GM12878 (cell line): ENCODE results near the gene CMTM5. TPM values are rescaled to one million over a fixed set of nuclear protein-coding genes. Genes with fewer than 3 reads are reported as not detected.

Experiments
- ATAC-seq: fragments of 200-7000 bp; cut with Tn5 transposase; 3 replicates; pipeline ENCODE4 v1.9.1; 2020; ENCODE audit warnings: mild to moderate bottlenecking, moderate library complexity
- BruUV-seq: library from RNA; stranded (reverse); fragments of 400-500 nt; replicated peaks from 2 replicates; lab custom pipeline; 2021; lab: Mats Ljungman, UMichigan
- CTCF ChIA-PET: fragments of 300-600 bp; sonication (Branson Sonifier 250); formaldehyde crosslinking; extraction: SDS; loops from one replicate; lab custom pipeline; 2021; ENCODE audit warnings: inconsistent platforms; lab: Yijun Ruan, JAX
- POLR2A ChIA-PET: fragments of 350-600 bp; formaldehyde crosslinking; extraction: SDS; loops from one replicate; lab custom pipeline; 2021; ENCODE audit warnings: inconsistent platforms; lab: Charles Lee
- RAD21 ChIA-PET: fragments of 300-600 bp; sonication (Branson Sonifier 250); formaldehyde crosslinking; loops from one replicate; lab custom pipeline; 2023; ENCODE audit warnings: antibody characterized with exemption; ENCODE audit not compliant: unreplicated experiment; lab: Charles Lee
- SMC1A ChIA-PET: fragments of 300-600 bp; sonication (Branson Sonifier 250); formaldehyde crosslinking; loops from one replicate; lab custom pipeline; 2023; ENCODE audit not compliant: unreplicated experiment, uncharacterized antibody; lab: Charles Lee
- DNase-seq: peaks from one replicate; pipeline ENCODE4 v3.0.0-alpha.2; 2011; ENCODE audit warnings: low read depth, low spot score
- FAIRE-seq: peaks from 3 replicates; lab custom pipeline; 2011; peaks lifted over from hg19 to GRCh38; lab: Jason Lieb, UNC
- H2AFZ ChIP-seq: 2 replicates; pipeline ENCODE4 v1.6.0; 2011; ENCODE audit warnings: low read depth, low read length, control low read depth; ENCODE audit not compliant: control insufficient read depth
- H3K27ac ChIP-seq: 2 replicates; pipeline ENCODE4 v1.5.1; 2011; ENCODE audit warnings: control low read depth; ENCODE audit not compliant: control insufficient read depth, insufficient read depth
- H3K27me3 ChIP-seq, 2 experiments: replicated peaks in 1 of 2; 2 replicates each; pipeline versions ENCODE4 v1.6.0 to v1.6.1; 2011; ENCODE audit warnings: low read length in 1 of 2; ENCODE audit not compliant: control insufficient read depth in 2 of 2, insufficient read depth in 2 of 2
- H3K36me3 ChIP-seq, 2 experiments: 2 replicates each; pipeline ENCODE4 v1.5.1; 2011; ENCODE audit warnings: low read length in 1 of 2; ENCODE audit not compliant: control insufficient read depth in 2 of 2, insufficient read depth in 2 of 2
- H3K4me1 ChIP-seq: 2 replicates; pipeline ENCODE4 v1.6.1; 2011; ENCODE audit warnings: mild to moderate bottlenecking, low read length, moderate library complexity, mixed read lengths; ENCODE audit not compliant: control insufficient read depth, insufficient read depth
- H3K4me2 ChIP-seq: 2 replicates; pipeline ENCODE4 v1.6.0; 2011; ENCODE audit warnings: control low read depth; ENCODE audit not compliant: control insufficient read depth, insufficient read depth
- H3K4me3 ChIP-seq: fragments of 200-600 bp; sonication (generic); 2 replicates; pipeline ENCODE4 v1.5.1; 2016
- H3K79me2 ChIP-seq: 2 replicates; pipeline ENCODE4 v1.6.0; 2011; ENCODE audit warnings: low read length; ENCODE audit not compliant: control insufficient read depth, insufficient read depth
- H3K9ac ChIP-seq: 2 replicates; pipeline ENCODE4 v1.8.0; 2011; ENCODE audit warnings: low read length, control low read depth, mixed read lengths; ENCODE audit not compliant: control insufficient read depth, insufficient read depth
- H3K9me3 ChIP-seq: replicated peaks from 3 replicates; pipeline ENCODE4 v1.5.1; 2011; ENCODE audit warnings: mild to moderate bottlenecking, low read length; ENCODE audit not compliant: control insufficient read depth, insufficient read depth
- H4K20me1 ChIP-seq: 2 replicates; pipeline ENCODE4 v1.6.0; 2011; ENCODE audit not compliant: control insufficient read depth, insufficient read depth
- BMI1 ChIP-seq: fragments of 450-650 bp; IDR thresholded peaks from 2 replicates; pipeline ENCODE4 v1.6.1; 2016; ENCODE audit warnings: mild to moderate bottlenecking, moderate library complexity, borderline replicate concordance
- CHD1 ChIP-seq: IDR thresholded peaks from 2 replicates; pipeline ENCODE4 v1.6.1; 2012; ENCODE audit warnings: low read depth, low read length, improper control_type of control experiment
- FOXM1 ChIP-seq: IDR thresholded peaks from 2 replicates; pipeline ENCODE4 v1.6.1; 2012; ENCODE audit warnings: low read depth, mild to moderate bottlenecking, inconsistent platforms, low read length, moderate library complexity
- SUPT20H ChIP-seq: IDR thresholded peaks from 2 replicates; pipeline ENCODE4 v1.6.1; 2011; ENCODE audit warnings: low read depth, mild to moderate bottlenecking, low read length, moderate library complexity, borderline replicate concordance; ENCODE audit not compliant: control insufficient read depth
- ZBTB4 ChIP-seq: fragments of 450-650 bp; formaldehyde crosslinking; IDR thresholded peaks from 2 replicates; pipeline ENCODE4 v1.4.0; 2022; ENCODE audit warnings: mild to moderate bottlenecking, moderate library complexity
- WGBS: methylation state at CpG from one replicate; pipeline ENCODE4 v1.1.6; 2016; ENCODE audit warnings: low lambda C conversion rate; ENCODE audit not compliant: insufficient replicate concordance, insufficient coverage; ENCODE audit errors: missing lambda C conversion rate; 5-methylcytosine and 5-hydroxymethylcytosine counted together
- in situ Hi-C: fragments of 300-500 bp; cut with MboI; formaldehyde crosslinking; loops from 9 replicates; pipeline ENCODE4 v1.14.3; 2018; ENCODE audit warnings: mixed read lengths
- intact Hi-C: fragments of 100-400 bp; cut with micrococcal nuclease; formaldehyde crosslinking; loops from one replicate; pipeline ENCODE4 v1.14.2; 2022; ENCODE audit not compliant: unreplicated experiment
- polyA plus RNA-seq, 11 experiments: library from polyadenylated mRNA; depleted of rRNA in 4 of 11; unstranded in 6 of 11; stranded (reverse) in 5 of 11; fragments of >200 nt; fragmentation: Nextera tagmentation in 4 of 11; fragmentation: Illumina TruSeq in 1 of 11; extraction: Ambion mirVana in 4 of 11; extraction: Trizol in 1 of 11; gene quantifications; 1 replicate in 1 of 11; 2 replicates in 10 of 11; pipeline versions ENCODE4 v1.2.1 to v1.2.3, GENCODE V29; 2011 to 2016; ENCODE audit warnings: inconsistent platforms in 2 of 11, missing spikeins in 2 of 11, low read depth in 1 of 11
- total RNA-seq, 4 experiments: library from RNA; depleted of rRNA in 3 of 4; stranded (reverse); fragments of >200 nt in 3 of 4; fragmentation: Illumina TruSeq in 1 of 4; extraction: Trizol in 1 of 4; gene quantifications; 2 replicates each; pipeline versions ENCODE4 v1.2.1 to v1.2.3, GENCODE V29; 2013 to 2021
- TF ChIP-seq, protein P1 (sequence below): IDR thresholded peaks from 2 replicates; pipeline ENCODE4 v1.6.1; 2012; ENCODE audit warnings: mild to moderate bottlenecking, low read depth, low read length
- TF ChIP-seq, protein P2 (sequence below): fragments of 450-650 bp; formaldehyde crosslinking; IDR thresholded peaks from 2 replicates; pipeline ENCODE4 v1.4.0; 2020; ENCODE audit warnings: mild to moderate bottlenecking, moderate library complexity
- TF ChIP-seq, protein P3 (sequence below): fragments of 450-650 bp; IDR thresholded peaks from 2 replicates; pipeline ENCODE4 v1.6.1; 2017; ENCODE audit warnings: mild to moderate bottlenecking, moderate library complexity

CMTM5 gene
- total and polyA plus RNA-seq, 10 of the 15 experiments (the other 5 are each of a cell fraction or from before 2014, with no cell fraction given) = not detected

GRCh38 chr14:23355871-23356435, 20.9 kb upstream of the CMTM5 start:
- ChIA-PET RAD21 (no interaction called here), SMC1A (no interaction called here), CTCF (no interaction called here), POLR2A (no interaction called here)
- no peak for FAIRE-seq
- WGBS = 54% methylated on average over 6 of the region's 6 CpGs
- no peaks in the 10 kb centered on the region for H3K4me1 ChIP-seq
- intact Hi-C loops (no loop called here), in situ Hi-C loops (no loop called here)
- H3K9ac ChIP-seq = no peak overlapping the region
- H3K9me3 ChIP-seq = no peaks in the 10 kb centered on the region
- no peak for DNase-seq
- H3K27me3 ChIP-seq = peaks cover 7 to 11% of the 10 kb centered on the region in 2 experiments
- no TSS peak for BruUV-seq
- no peaks in the 10 kb centered on the region for H4K20me1 ChIP-seq
- no peaks in the 10 kb centered on the region for H3K36me3 ChIP-seq
- H3K79me2 ChIP-seq = no peaks in the 10 kb centered on the region
- H2AFZ ChIP-seq = no peak overlapping the region
- no peak overlapping the region for H3K4me2 ChIP-seq
- H3K27ac ChIP-seq = no peak overlapping the region
- no peak for ATAC-seq
- H3K4me3 ChIP-seq = no peak overlapping the region
- TF ChIP-seq CHD1 = no peak
- TF ChIP-seq BMI1 = no peak
- TF ChIP-seq, protein P1, sequence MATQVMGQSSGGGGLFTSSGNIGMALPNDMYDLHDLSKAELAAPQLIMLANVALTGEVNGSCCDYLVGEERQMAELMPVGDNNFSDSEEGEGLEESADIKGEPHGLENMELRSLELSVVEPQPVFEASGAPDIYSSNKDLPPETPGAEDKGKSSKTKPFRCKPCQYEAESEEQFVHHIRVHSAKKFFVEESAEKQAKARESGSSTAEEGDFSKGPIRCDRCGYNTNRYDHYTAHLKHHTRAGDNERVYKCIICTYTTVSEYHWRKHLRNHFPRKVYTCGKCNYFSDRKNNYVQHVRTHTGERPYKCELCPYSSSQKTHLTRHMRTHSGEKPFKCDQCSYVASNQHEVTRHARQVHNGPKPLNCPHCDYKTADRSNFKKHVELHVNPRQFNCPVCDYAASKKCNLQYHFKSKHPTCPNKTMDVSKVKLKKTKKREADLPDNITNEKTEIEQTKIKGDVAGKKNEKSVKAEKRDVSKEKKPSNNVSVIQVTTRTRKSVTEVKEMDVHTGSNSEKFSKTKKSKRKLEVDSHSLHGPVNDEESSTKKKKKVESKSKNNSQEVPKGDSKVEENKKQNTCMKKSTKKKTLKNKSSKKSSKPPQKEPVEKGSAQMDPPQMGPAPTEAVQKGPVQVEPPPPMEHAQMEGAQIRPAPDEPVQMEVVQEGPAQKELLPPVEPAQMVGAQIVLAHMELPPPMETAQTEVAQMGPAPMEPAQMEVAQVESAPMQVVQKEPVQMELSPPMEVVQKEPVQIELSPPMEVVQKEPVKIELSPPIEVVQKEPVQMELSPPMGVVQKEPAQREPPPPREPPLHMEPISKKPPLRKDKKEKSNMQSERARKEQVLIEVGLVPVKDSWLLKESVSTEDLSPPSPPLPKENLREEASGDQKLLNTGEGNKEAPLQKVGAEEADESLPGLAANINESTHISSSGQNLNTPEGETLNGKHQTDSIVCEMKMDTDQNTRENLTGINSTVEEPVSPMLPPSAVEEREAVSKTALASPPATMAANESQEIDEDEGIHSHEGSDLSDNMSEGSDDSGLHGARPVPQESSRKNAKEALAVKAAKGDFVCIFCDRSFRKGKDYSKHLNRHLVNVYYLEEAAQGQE = no peak
- TF ChIP-seq FOXM1 = no peak
- no peak for TF ChIP-seq SUPT20H
- TF ChIP-seq, protein P2, sequence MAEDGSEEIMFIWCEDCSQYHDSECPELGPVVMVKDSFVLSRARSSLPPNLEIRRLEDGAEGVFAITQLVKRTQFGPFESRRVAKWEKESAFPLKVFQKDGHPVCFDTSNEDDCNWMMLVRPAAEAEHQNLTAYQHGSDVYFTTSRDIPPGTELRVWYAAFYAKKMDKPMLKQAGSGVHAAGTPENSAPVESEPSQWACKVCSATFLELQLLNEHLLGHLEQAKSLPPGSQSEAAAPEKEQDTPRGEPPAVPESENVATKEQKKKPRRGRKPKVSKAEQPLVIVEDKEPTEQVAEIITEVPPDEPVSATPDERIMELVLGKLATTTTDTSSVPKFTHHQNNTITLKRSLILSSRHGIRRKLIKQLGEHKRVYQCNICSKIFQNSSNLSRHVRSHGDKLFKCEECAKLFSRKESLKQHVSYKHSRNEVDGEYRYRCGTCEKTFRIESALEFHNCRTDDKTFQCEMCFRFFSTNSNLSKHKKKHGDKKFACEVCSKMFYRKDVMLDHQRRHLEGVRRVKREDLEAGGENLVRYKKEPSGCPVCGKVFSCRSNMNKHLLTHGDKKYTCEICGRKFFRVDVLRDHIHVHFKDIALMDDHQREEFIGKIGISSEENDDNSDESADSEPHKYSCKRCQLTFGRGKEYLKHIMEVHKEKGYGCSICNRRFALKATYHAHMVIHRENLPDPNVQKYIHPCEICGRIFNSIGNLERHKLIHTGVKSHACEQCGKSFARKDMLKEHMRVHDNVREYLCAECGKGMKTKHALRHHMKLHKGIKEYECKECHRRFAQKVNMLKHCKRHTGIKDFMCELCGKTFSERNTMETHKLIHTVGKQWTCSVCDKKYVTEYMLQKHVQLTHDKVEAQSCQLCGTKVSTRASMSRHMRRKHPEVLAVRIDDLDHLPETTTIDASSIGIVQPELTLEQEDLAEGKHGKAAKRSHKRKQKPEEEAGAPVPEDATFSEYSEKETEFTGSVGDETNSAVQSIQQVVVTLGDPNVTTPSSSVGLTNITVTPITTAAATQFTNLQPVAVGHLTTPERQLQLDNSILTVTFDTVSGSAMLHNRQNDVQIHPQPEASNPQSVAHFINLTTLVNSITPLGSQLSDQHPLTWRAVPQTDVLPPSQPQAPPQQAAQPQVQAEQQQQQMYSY (CRISPR knock-in tag) = no peak
- TF ChIP-seq ZBTB4 (CRISPR knock-in tag) = no peak
- TF ChIP-seq, protein P3, sequence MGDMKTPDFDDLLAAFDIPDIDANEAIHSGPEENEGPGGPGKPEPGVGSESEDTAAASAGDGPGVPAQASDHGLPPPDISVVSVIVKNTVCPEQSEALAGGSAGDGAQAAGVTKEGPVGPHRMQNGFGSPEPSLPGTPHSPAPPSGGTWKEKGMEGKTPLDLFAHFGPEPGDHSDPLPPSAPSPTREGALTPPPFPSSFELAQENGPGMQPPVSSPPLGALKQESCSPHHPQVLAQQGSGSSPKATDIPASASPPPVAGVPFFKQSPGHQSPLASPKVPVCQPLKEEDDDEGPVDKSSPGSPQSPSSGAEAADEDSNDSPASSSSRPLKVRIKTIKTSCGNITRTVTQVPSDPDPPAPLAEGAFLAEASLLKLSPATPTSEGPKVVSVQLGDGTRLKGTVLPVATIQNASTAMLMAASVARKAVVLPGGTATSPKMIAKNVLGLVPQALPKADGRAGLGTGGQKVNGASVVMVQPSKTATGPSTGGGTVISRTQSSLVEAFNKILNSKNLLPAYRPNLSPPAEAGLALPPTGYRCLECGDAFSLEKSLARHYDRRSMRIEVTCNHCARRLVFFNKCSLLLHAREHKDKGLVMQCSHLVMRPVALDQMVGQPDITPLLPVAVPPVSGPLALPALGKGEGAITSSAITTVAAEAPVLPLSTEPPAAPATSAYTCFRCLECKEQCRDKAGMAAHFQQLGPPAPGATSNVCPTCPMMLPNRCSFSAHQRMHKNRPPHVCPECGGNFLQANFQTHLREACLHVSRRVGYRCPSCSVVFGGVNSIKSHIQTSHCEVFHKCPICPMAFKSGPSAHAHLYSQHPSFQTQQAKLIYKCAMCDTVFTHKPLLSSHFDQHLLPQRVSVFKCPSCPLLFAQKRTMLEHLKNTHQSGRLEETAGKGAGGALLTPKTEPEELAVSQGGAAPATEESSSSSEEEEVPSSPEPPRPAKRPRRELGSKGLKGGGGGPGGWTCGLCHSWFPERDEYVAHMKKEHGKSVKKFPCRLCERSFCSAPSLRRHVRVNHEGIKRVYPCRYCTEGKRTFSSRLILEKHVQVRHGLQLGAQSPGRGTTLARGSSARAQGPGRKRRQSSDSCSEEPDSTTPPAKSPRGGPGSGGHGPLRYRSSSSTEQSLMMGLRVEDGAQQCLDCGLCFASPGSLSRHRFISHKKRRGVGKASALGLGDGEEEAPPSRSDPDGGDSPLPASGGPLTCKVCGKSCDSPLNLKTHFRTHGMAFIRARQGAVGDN = no peak
